ENCODE measurements around the gene SOWAHB.

Gene SOWAHB

DNA sequence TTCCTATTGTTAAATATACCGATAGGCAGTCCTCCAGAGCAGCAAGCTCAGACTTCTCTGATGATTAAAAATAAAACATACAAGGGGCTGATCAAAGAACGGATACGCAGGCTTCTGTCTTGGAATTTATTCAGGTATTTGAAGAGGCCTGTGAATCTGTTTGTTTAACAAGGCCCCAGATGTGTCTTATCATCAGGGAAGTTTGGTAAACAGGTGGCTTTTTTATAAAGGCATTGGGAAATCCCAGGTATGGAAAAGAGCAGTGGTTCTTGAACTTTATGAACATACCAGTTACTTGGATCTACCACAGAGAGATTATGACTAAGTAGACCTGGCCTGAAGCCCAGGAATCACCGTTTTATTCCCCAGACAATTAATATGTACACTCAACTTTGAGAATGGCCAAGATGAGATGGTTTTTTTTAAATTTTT, 47.9 kb downstream of the SOWAHB start:
- DNase-seq: no peak

Data from bone marrow (tissue), 2 donors.